GM12892 (cell line): Measurements from ENCODE around the gene IMPDH1.

ENCODE experiments used
- POLR2A ChIP-seq: IDR thresholded peaks from 2 replicates; pipeline ENCODE4 v1.6.1; 2011; ENCODE audit warnings: low read depth, low read length, control low read depth
- POLR2AphosphoS5 ChIP-seq: IDR thresholded peaks from 2 replicates; pipeline ENCODE4 v1.6.1; 2011; ENCODE audit warnings: low read depth, low read length, control low read depth

DNA sequence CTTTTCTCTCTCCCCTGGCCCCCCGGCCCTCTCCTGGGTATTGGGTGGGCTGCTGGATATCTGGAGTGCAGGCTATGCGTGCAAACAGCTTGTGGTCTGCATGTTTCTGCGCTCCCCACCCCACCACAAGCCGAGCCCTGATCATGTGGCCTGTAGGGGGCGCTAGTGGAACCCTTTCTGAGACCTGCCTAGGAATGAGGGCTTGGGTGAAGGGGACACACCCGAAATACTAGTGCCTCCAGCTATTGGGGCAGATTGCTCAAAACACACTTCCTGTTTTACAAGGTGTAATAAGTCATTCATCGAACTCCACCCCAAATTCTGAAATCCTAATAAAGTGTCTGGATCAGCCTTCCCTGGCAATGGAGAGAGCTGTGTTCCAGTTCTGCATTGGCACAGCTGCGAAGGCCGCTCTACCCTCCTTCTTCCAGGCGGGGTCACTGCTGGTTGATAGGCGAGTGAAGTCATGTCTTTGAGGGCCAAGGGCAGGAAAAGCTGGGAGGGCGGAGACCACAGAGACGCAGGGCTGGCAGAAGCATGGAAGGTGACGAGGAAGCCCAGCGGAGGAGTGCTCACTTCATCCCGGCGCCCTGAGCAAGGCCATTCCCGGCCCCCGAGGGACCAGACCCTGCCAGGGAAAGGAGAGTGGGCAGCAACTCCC lies 28.5 kb downstream of the IMPDH1 start:
- TF ChIP-seq POLR2AphosphoS5 (no peak), POLR2A (no peak)
